PC-9 (cell line): ENCODE results near the gene ARHGAP28.

Source experiments
- EZH2 ChIP-seq: fragments of 200-600 bp; sonication (generic); IDR thresholded peaks from 2 replicates; pipeline ENCODE4 v1.8.0; 2017; ENCODE audit warnings: antibody characterized with exemption, low read depth
- TF ChIP-seq, protein P1 (sequence below): fragments of 200-600 bp; sonication (generic); conservative IDR thresholded peaks from 2 replicates; pipeline ENCODE4 v1.6.1; 2017; ENCODE audit warnings: mixed run types, antibody characterized with exemption, mild to moderate bottlenecking, moderate library complexity

DNA sequence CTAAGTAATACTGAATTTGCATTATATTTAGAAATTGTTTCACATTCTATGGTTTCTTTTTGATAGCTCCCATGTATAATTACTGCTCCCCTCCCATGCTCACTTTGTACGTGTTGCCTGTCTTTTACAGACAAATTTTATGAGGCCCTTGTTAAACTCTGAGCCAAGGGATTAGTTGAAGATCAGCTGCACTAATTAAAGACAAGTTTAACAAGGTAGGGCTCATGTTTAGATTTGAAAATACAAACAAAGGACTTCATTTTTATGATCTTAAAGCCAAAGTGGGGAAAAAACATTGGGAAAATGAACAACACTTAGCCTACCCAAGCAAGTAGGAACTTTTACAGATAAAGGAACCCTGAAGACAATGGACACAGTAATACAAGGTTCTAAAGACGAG is 46.2 kb downstream of the ARHGAP28 start:
- no peak for TF ChIP-seq EZH2
- TF ChIP-seq, protein P1, sequence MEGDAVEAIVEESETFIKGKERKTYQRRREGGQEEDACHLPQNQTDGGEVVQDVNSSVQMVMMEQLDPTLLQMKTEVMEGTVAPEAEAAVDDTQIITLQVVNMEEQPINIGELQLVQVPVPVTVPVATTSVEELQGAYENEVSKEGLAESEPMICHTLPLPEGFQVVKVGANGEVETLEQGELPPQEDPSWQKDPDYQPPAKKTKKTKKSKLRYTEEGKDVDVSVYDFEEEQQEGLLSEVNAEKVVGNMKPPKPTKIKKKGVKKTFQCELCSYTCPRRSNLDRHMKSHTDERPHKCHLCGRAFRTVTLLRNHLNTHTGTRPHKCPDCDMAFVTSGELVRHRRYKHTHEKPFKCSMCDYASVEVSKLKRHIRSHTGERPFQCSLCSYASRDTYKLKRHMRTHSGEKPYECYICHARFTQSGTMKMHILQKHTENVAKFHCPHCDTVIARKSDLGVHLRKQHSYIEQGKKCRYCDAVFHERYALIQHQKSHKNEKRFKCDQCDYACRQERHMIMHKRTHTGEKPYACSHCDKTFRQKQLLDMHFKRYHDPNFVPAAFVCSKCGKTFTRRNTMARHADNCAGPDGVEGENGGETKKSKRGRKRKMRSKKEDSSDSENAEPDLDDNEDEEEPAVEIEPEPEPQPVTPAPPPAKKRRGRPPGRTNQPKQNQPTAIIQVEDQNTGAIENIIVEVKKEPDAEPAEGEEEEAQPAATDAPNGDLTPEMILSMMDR, result no peak
